ENCODE measurements around the gene POLL.
"Not testable (repeated sequence)": the region's sequence is repeated elsewhere in the genome, so short reads cannot be mapped to it uniquely, and the experiment has no call there.

The POLL gene

GRCh38 chr10:101587725-101588653 lies at the start of gene POLL, which contains the start of gene DPCD:
Gene POLL (minus strand): TSS chr10:101588257. CDS start chr10:101587360, 897 bp downstream.
Gene DPCD (plus strand): TSS chr10:101588321. CDS start chr10:101588337, 16 bp downstream.
- peak; percentile 97 for DNase-seq (ENCODE audit: low read depth)

- not testable (repeated sequence) for DNase-seq (ENCODE audit: low read depth)
Measured at GRCh38 chr10:101633510-101633909, 45.5 kb upstream of the POLL start.

DNA sequence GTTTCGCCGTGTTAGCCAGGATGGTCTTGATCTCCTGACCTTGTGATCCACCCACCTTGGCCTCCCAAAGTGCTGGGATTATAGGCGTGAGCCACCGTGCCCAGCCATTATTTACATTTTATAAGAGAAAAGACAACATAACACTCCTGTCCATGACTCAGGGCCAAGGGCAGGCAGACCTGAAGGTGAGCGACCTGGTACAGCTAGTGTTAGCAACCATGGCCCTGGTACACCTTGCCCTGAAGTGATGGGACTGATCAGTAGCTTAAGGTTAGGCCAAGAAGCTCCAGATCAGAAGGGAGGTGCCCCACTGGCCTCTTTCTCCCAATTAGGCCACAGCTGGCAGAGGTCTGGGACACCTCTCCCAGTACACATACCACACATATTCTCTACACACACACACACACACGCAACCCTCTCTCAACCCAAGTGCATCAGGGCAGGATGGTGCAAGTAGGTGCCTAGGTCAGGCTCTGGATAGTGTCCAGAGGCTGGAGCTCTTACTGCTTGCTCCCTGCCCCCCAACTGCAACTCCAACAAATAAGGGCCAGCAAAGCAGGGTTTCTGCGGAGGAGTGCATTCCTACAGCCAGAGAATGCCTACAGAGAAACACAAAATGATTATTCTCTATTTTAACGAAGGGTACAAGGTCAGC lies 43.9 kb upstream of the POLL start:
- DNase-seq (ENCODE audit: low read depth) = no peak

GRCh38 chr10:101630633-101630920 lies 42.5 kb upstream of the POLL start:
- DNase-seq (ENCODE audit: low read depth) = no peak

DNA sequence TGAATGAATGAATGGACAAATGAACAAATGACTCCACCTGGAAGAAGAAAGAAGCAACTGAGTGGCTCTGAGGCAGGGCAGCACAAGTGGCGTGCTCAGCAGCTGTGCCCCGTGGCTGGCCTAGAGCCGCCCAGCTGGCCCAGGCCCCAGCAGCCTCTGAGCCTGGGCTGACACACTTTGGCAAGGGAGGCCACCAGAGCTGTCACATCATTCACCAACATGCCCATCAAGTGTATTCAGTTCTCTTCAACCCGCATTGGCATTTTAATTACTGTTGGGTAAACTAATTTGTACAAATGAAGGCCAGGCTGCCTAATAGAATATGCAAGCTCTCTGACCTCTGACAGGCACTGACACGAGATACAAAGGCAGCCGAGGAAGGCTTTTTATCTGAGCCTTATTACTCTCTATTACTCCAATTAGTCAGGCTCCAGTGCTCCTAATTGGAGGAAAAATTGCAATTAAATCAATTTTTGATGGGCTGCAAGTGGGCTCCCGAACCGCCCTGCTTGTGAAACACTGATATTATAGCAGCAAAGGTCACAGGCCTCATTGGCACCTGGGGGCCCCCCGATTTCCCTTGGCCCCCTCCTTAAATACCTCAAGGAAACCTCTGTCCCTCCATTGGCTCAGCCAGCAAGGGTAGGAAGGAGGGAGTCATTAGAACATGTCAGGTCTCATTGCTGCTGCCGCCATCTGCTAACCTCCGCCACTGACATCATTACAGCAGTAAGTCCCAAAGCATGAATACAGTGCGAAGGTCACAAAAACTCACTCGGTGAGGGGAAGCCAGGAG lies 42.0 kb upstream of the POLL start:
- DNase-seq (ENCODE audit: low read depth) = no peak

GRCh38 chr10:101625821-101626412 lies 37.9 kb upstream of the POLL start:
- DNase-seq (ENCODE audit: low read depth) = no peak

- no peak for DNase-seq (ENCODE audit: low read depth)
Measured at GRCh38 chr10:101624526-101625102, 36.6 kb upstream of the POLL start.

DNA sequence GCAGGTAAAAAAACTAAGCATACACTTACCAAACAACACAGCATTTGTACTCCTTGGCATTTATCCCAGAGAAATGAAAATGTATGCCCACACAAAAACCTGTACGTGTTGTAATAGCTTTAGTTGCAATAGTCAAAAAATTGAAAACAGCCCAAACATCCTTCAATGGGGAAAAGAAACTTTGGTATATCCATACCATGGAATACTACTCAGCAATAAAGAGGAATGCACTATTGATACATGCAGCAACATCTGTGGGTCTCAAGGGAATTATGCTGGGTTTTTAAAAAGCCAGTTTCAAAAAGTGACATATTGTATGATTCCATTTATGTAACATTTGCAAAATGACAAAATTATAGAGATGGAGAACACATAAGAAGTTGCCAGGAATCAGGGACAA lies 35.5 kb upstream of the POLL start:
- no peak for DNase-seq (ENCODE audit: low read depth)

DNA sequence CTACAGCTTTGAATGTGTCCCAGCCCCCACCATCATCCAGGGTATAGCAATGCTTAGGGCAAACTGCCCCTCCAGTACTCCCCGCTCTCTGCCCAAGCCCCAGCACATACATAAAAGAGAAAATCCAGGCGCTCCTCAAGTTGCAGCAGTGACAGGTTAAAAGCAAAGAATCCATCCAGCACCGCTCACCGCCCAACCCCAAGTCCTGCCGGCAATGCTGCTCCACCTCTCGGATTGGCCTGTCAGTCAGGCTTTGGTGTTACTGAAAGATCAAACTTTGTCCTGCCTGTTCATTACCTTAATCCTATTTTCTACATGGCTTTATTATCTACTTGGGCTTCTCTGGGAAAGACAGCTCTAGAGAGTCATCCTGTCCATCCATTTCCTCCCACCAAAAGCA lies 31.9 kb upstream of the POLL start:
- no peak for DNase-seq (ENCODE audit: low read depth)

GRCh38 chr10:101618871-101619270 lies 30.8 kb upstream of the POLL start:
- DNase-seq (ENCODE audit: low read depth) = no peak

GRCh38 chr10:101617824-101618568 lies 29.9 kb upstream of the POLL start:
- no peak for DNase-seq (ENCODE audit: low read depth)

DNA sequence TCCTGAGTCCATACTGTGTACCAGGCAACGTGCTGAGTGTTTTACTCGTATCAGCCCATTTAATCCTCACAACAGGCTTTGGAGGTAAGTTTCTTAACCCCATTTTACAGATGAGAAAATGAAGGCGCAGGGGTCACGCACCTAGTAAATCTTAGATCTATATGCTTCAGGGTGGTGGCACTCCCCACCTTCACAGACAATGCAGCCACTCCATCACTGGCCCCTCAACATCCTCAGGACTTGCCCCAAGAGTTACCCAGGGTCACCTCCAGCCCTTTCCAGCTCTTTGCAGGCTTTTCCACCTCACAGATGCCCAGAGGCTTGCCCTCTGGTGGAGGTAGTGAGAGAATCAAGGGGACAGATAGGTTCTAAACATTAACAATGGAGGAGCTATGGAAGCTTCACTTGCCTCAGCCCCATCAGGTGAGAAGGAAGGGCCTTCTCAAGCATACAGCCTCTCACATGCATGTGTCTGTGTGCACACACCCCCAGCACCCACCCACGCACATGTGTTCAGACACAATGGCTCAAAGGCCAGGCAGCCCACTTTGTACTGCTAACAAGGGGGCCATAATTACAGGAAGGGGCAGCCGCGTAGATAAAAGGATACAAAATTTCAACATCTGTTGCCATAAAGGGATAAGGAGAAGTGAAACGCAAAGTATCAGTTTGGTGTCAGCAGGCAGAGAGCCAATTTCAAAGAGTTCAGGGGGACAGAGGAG lies 29.2 kb upstream of the POLL start:
- DNase-seq (ENCODE audit: low read depth) = peak; percentile 28

GRCh38 chr10:101616415-101617101 lies 28.5 kb upstream of the POLL start:
- DNase-seq (ENCODE audit: low read depth) = no peak

- DNase-seq (ENCODE audit: low read depth) = no peak
Measured at GRCh38 chr10:101615525-101616116, 27.6 kb upstream of the POLL start.

DNA sequence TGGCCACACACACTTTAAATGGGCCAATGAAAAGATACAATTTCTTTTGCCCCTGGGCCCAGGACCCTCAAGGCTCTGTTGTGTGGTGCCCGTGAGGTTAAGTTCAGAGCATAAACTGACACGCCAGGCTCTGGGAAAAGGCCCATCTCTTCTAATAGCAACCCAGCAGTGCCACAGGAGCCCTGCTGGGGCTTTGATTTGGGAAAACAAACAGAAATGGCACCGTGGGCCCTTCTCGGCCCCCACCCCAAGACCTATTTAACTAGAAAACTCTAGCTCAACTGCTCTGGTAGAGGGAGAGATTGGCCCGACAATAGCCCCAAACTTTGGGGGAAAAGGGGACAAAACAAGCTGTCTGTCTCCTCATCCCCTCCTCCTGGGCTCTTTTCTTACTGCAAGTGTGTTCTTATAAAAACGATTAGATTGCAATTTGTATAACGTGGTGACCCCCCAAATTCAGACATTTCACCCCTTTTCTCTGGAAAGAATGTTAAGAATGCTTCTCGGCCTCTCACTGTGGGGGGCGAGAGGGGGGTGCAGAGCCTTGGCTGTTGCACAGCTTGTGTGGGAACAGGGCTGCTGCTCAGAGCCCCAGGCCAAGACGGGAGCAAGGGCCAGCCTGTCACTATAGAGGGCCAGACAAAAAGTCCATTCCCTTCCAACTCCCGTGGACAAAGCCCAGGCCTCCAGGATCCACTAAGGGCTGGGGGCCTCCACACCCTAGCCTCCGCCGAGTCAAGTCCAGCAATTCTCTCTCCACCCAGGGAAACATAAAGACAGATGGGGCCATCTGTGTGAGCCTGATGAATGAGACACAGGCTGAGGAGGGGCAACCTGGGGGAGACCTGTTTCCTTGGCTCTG lies 26.8 kb upstream of the POLL start:
- DNase-seq (ENCODE audit: low read depth) = no peak

- DNase-seq (ENCODE audit: low read depth) = no peak
Measured at GRCh38 chr10:101613646-101614045, 25.6 kb upstream of the POLL start.

- DNase-seq (ENCODE audit: low read depth) = no peak
Measured at GRCh38 chr10:101612872-101613271, 24.8 kb upstream of the POLL start.

DNA sequence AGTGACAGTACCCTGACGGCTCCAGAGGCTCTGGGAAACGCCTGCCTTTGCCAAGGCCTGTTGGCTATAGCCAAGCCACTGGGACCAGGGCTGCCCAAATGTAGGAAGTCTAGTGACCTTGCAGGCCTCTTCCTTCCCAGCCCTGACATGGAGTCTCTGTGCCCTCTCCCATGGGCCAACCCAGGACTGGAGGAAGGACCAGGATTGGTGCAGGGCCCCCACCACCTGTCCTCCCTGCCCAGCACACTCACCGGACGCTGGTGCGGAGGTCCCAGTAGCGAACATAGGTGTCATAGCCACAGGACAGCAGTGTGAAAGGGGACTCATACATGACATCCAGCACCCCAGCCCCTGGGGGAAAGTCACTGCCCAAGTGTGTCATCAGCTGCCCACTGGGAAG lies 24.0 kb upstream of the POLL start:
- no peak for DNase-seq (ENCODE audit: low read depth)
